Heart right ventricle (tissue), 16 donors: Measurements from ENCODE around the gene UNC119B. TPM values are rescaled to one million over a fixed set of nuclear protein-coding genes. Genes with fewer than 3 reads are reported as not detected.

Experiments
- ATAC-seq, 8 donors: fragments of 200-7000 bp; cut with Tn5 transposase; one replicate each; pipeline ENCODE4 v1.9.1; 2020; ENCODE audit warnings: mild to moderate bottlenecking in 8 of 8, moderate library complexity in 8 of 8, moderate number of reproducible peaks in 1 of 8
- DNase-seq, 2 donors: peaks; one replicate each; pipeline ENCODE4 v3.0.0-alpha.2; 2020
- H3K27ac ChIP-seq, 10 donors: fragments of 200-600 bp; sonication (generic) in 2 of 10; one replicate each; pipeline versions ENCODE4 v1.5.0 to v1.8.0; 2020 to 2022; ENCODE audit warnings: mild to moderate bottlenecking in 3 of 10
- H3K27me3 ChIP-seq, 7 donors: fragments of 200-600 bp; one replicate each; pipeline ENCODE4 v1.8.0; 2021 to 2022; ENCODE audit warnings: mild to moderate bottlenecking in 2 of 7
- H3K36me3 ChIP-seq, 9 donors: fragments of 200-600 bp; sonication (generic) in 1 of 9; one replicate each; pipeline versions ENCODE4 v1.5.0 to v1.8.0; 2020 to 2022; ENCODE audit warnings: mild to moderate bottlenecking in 2 of 9
- H3K4me1 ChIP-seq, 9 donors: fragments of 200-600 bp; sonication (generic) in 1 of 9; one replicate each; pipeline versions ENCODE4 v1.5.0 to v1.8.0; 2020 to 2022; ENCODE audit warnings: mild to moderate bottlenecking in 4 of 9
- H3K4me3 ChIP-seq, 10 donors: fragments of 200-600 bp; sonication (generic) in 2 of 10; one replicate each; pipeline versions ENCODE4 v1.5.0 to v1.8.0; 2020 to 2022; ENCODE audit warnings: mild to moderate bottlenecking in 7 of 10, moderate library complexity in 2 of 10
- H3K9me3 ChIP-seq, 11 donors: fragments of 200-600 bp in 10 of 11; sonication (generic) in 2 of 11; one replicate each; pipeline versions ENCODE4 v1.5.0 to v1.8.0; 2013 to 2022; ENCODE audit warnings: mild to moderate bottlenecking in 2 of 11, control low read depth in 1 of 11, moderate library complexity in 1 of 11
- CTCF ChIP-seq, 9 donors: fragments of 200-600 bp; sonication (generic) in 2 of 9; IDR thresholded peaks; one replicate each; pipeline versions ENCODE4 v1.5.0 to v1.8.0; 2021 to 2022; ENCODE audit warnings: antibody characterized with exemption in 9 of 9, mild to moderate bottlenecking in 5 of 9, moderate library complexity in 1 of 9
- WGBS, 2 donors: extraction: QIAGEN DNeasy Blood & Tissue Kit; methylation state at CpG; one replicate each; pipeline ENCODE4 v1.1.7; 2013; ENCODE audit warnings: inconsistent platforms in 1 of 2; 5-methylcytosine and 5-hydroxymethylcytosine counted together
- intact Hi-C, 10 donors: fragments of 100-400 bp; cut with DNase I; formaldehyde crosslinking; loops; one replicate each; pipeline versions ENCODE4 v1.11.1 to v1.14.2; 2022
- polyA plus RNA-seq, 2 donors: library from polyadenylated mRNA; stranded (reverse); fragments of 200-250 nt; gene quantifications; one replicate each; pipeline ENCODE4 v1.2.3, GENCODE V29; 2013
- total RNA-seq, 10 donors: library from RNA; stranded (reverse); fragmentation: NEBNext Ultra II Directional in 3 of 10; extraction: Animal tissue kit (Norgen Biotek cat#: 25700) in 3 of 10; gene quantifications; one replicate each; pipeline versions ENCODE4 v1.2.1 to v1.2.4, GENCODE V29; 2021 to 2023
- donor health status: Arrhythmogenic right ventricular cardiomyopathy.
- donor health status: ischemic (EF 13 %, LVEDD 7.1; RV severe dilation, severe dysfunction).
- donor health status: healthy with polysubstance abuse.
- donor health status: DM: no; HTN: yes; CAD: no.
- donor health status: DM: no; HTN: no; CAD: no.
- donor health status: ischemic (EF 25% LVEDD 6.9; RV normal size, moderate dysfunction).
- donor health status: ischemic (EF 25% LVEDD 5.7; RV mildly dilated, moderate dysfunction).
- donor health status: healthy.
- donor health status: DM: yes; HTN: yes; CAD: no.
- donor health status: Ischemic cardiomyopathy.
- donor health status: ischemic (EF 35%, LVEDD 5.7; RV mildly dilated, moderate dysfunction).
- donor health status: nonischemic (EF 11% LVEDD 7.7; RV severe dilation, severe dysfunction).
- donor health status: DM: yes; HTN: yes; CAD: no.
- donor health status: PGD.
- donor health status: ischemic (EF 29% LVEDD 5.4; RV normal size, mild dysfunction).
- donor health status: nonischemic (EF 23%, LVEDD 6.1; RV moderate dilation, normal function).

The UNC119B gene
- total and polyA plus RNA-seq, 12 donors, result 5.0 to 15.4 (median 9.3) TPM

- peaks cover 0 to 19% (median 14%) of the 10 kb centered on the region in 9 donors for H3K4me1 ChIP-seq
- ATAC-seq (peak in 1 of 8 donors; percentile 18), DNase-seq (no peak)
- 80 to 88% methylated on average over 21 of the region's 21 CpGs for WGBS, 2 donors
- intact Hi-C loops, result loop anchor here in 1 of 10 donors (2.0 kb wide), 1 partner anchor 142 kb away; no protein-coding TSS in a partner anchor
- no peak overlapping the region for H3K4me3 ChIP-seq
- peaks cover 0 to 60% (median 0%) of the 10 kb centered on the region in 9 donors for H3K36me3 ChIP-seq
- no peaks in the 10 kb centered on the region for H3K27me3 ChIP-seq
- no peaks in the 10 kb centered on the region for H3K9me3 ChIP-seq
- peak overlapping the region in 6 of 10 donors; percentile 59 to 85 (median 75) for H3K27ac ChIP-seq
- no peak for TF ChIP-seq CTCF (IDR thresholded peaks at IDR 0.05)
Observed at GRCh38 chr12:120760349-120761254, 50.3 kb downstream of the UNC119B start.

- H3K27ac ChIP-seq, result peak overlapping the region; percentile 25 to 85 (median 66)
Observed at GRCh38 chr12:120761519-120761934, 51.3 kb downstream of the UNC119B start.

GRCh38 chr12:120762086-120762485, 51.8 kb downstream of the UNC119B start:
- Histone ChIP-seq H3K27ac (peak overlapping the region; percentile 25 to 85 (median 66)), H3K36me3 (peaks cover 0 to 74% (median 11%) of the 10 kb centered on the region in 9 donors), H3K9me3 (no peaks in the 10 kb centered on the region), H3K27me3 (no peaks in the 10 kb centered on the region), H3K4me3 (no peak overlapping the region), H3K4me1 (peaks cover 0 to 19% (median 14%) of the 10 kb centered on the region in 9 donors)
- peak in 5 of 8 donors; percentile 25 to 63 (median 41) for ATAC-seq
- no peak for DNase-seq
- intact Hi-C loops, result no loop called here
- 41 to 42% methylated on average over 6 of the region's 6 CpGs for WGBS, 2 donors
- no peak for TF ChIP-seq CTCF (IDR thresholded peaks at IDR 0.05)

More at GRCh38 chr12:120761519-120761934, 51.3 kb downstream of the UNC119B start:
- peak overlapping the region in 1 of 10 donors; percentile 6 for H3K4me3 ChIP-seq
- H3K27me3 ChIP-seq, result no peaks in the 10 kb centered on the region
- H3K36me3 ChIP-seq, result peaks cover 0 to 69% (median 5%) of the 10 kb centered on the region in 9 donors
- no peak for TF ChIP-seq CTCF (IDR thresholded peaks at IDR 0.05)
- intact Hi-C loops, result loop anchor here in 1 of 10 donors (2.0 kb wide), 1 partner anchor 141 kb away; no protein-coding TSS in a partner anchor
- no peaks in the 10 kb centered on the region for H3K9me3 ChIP-seq
- 20 to 34% methylated on average over 9 of the region's 9 CpGs for WGBS, 2 donors
- H3K4me1 ChIP-seq, result peaks cover 0 to 19% (median 14%) of the 10 kb centered on the region in 9 donors
- ATAC-seq (peak; percentile 39 to 84 (median 74)), DNase-seq (peak in 1 of 2 donors; percentile 40)

- Histone ChIP-seq H3K27ac (peak overlapping the region in 2 of 10 donors; percentile 81 to 85), H3K4me1 (peaks cover 0 to 19% (median 14%) of the 10 kb centered on the region in 9 donors), H3K36me3 (peaks cover 0 to 86% (median 22%) of the 10 kb centered on the region in 9 donors), H3K27me3 (no peaks in the 10 kb centered on the region), H3K9me3 (no peaks in the 10 kb centered on the region), H3K4me3 (no peak overlapping the region)
- intact Hi-C loops, result no loop called here
- TF ChIP-seq CTCF (IDR thresholded peaks at IDR 0.05), result no peak
- ATAC-seq, result no peak
- 73 to 78% methylated on average over 3 of the region's 3 CpGs for WGBS, 2 donors
- DNase-seq, result no peak
Observed at GRCh38 chr12:120763250-120763649, 53.0 kb downstream of the UNC119B start.
